ENCODE results near the gene ADAMTS17.

Gene ADAMTS17

GRCh38 chr15:100167884-100168375, 173.8 kb downstream of the ADAMTS17 start:
- H3K4me3 ChIP-seq (ENCODE audit: low read depth, low read length): no peak overlapping the region
- no peak for DNase-seq (ENCODE audit: low read depth)

GRCh38 chr15:100166313-100166712, 175.5 kb downstream of the ADAMTS17 start:
- no peak for DNase-seq (ENCODE audit: low read depth)
- H3K4me3 ChIP-seq (ENCODE audit: low read depth, low read length): no peak overlapping the region

GRCh38 chr15:100163961-100164360, 177.8 kb downstream of the ADAMTS17 start:
- no peak for DNase-seq (ENCODE audit: low read depth)
- H3K4me3 ChIP-seq (ENCODE audit: low read depth, low read length): no peak overlapping the region

- DNase-seq (ENCODE audit: low read depth): no peak
Measured at GRCh38 chr15:100160953-100161352, 180.8 kb downstream of the ADAMTS17 start.

GRCh38 chr15:100159436-100159835, 182.3 kb downstream of the ADAMTS17 start:
- no peak overlapping the region for H3K4me3 ChIP-seq (ENCODE audit: low read depth, low read length)
- DNase-seq (ENCODE audit: low read depth): no peak

More at GRCh38 chr15:100160953-100161352, 180.8 kb downstream of the ADAMTS17 start:
- H3K4me3 ChIP-seq (ENCODE audit: low read depth, low read length): no peak overlapping the region

- no peak overlapping the region for H3K4me3 ChIP-seq (ENCODE audit: low read depth, low read length)
- DNase-seq (ENCODE audit: low read depth): no peak
Measured at GRCh38 chr15:100158356-100158755, 183.4 kb downstream of the ADAMTS17 start.

- H3K4me3 ChIP-seq (ENCODE audit: low read depth, low read length): no peak overlapping the region
- DNase-seq (ENCODE audit: low read depth): no peak
Measured at GRCh38 chr15:100156201-100156600, 185.6 kb downstream of the ADAMTS17 start.

- H3K4me3 ChIP-seq (ENCODE audit: low read depth, low read length): no peak overlapping the region
- DNase-seq (ENCODE audit: low read depth): no peak
Measured at GRCh38 chr15:100154338-100154737, 187.4 kb downstream of the ADAMTS17 start.

GRCh38 chr15:100152463-100152862, 189.3 kb downstream of the ADAMTS17 start:
- H3K4me3 ChIP-seq (ENCODE audit: low read depth, low read length): no peak overlapping the region
- DNase-seq (ENCODE audit: low read depth): no peak

- no peak overlapping the region for H3K4me3 ChIP-seq (ENCODE audit: low read depth, low read length)
- no peak for DNase-seq (ENCODE audit: low read depth)
Measured at GRCh38 chr15:100150906-100151305, 190.9 kb downstream of the ADAMTS17 start.

GRCh38 chr15:100147828-100148227, 193.9 kb downstream of the ADAMTS17 start:
- DNase-seq (ENCODE audit: low read depth): no peak
- H3K4me3 ChIP-seq (ENCODE audit: low read depth, low read length): no peak overlapping the region

- H3K4me3 ChIP-seq (ENCODE audit: low read depth, low read length): no peak overlapping the region
- no peak for DNase-seq (ENCODE audit: low read depth)
Measured at GRCh38 chr15:100143378-100143777, 198.4 kb downstream of the ADAMTS17 start.

GRCh38 chr15:100141311-100142001, 200.3 kb downstream of the ADAMTS17 start:
- no peak for DNase-seq (ENCODE audit: low read depth)
- H3K4me3 ChIP-seq (ENCODE audit: low read depth, low read length): no peak overlapping the region

- DNase-seq (ENCODE audit: low read depth): no peak
- no peak overlapping the region for H3K4me3 ChIP-seq (ENCODE audit: low read depth, low read length)
Measured at GRCh38 chr15:100140527-100141308, 201.1 kb downstream of the ADAMTS17 start.

- no peak overlapping the region for H3K4me3 ChIP-seq (ENCODE audit: low read depth, low read length)
- DNase-seq (ENCODE audit: low read depth): no peak
Measured at GRCh38 chr15:100134586-100134985, 207.2 kb downstream of the ADAMTS17 start.

GRCh38 chr15:100134089-100134583, 207.6 kb downstream of the ADAMTS17 start:
- H3K4me3 ChIP-seq (ENCODE audit: low read depth, low read length): no peak overlapping the region
- no peak for DNase-seq (ENCODE audit: low read depth)

- H3K4me3 ChIP-seq (ENCODE audit: low read depth, low read length): no peak overlapping the region
- no peak for DNase-seq (ENCODE audit: low read depth)
Measured at GRCh38 chr15:100133001-100133400, 208.8 kb downstream of the ADAMTS17 start.

- no peak overlapping the region for H3K4me3 ChIP-seq (ENCODE audit: low read depth, low read length)
- no peak for DNase-seq (ENCODE audit: low read depth)
Measured at GRCh38 chr15:100132309-100132708, 209.5 kb downstream of the ADAMTS17 start.

- peak overlapping the region; percentile 14 for H3K4me3 ChIP-seq (ENCODE audit: low read depth, low read length)
- DNase-seq (ENCODE audit: low read depth): peak; percentile 34
Measured at GRCh38 chr15:100131321-100132224, 210.2 kb downstream of the ADAMTS17 start.

Measured in skeletal muscle cell (primary cell).